ENCODE measurements around the gene OXTR.

DNA sequence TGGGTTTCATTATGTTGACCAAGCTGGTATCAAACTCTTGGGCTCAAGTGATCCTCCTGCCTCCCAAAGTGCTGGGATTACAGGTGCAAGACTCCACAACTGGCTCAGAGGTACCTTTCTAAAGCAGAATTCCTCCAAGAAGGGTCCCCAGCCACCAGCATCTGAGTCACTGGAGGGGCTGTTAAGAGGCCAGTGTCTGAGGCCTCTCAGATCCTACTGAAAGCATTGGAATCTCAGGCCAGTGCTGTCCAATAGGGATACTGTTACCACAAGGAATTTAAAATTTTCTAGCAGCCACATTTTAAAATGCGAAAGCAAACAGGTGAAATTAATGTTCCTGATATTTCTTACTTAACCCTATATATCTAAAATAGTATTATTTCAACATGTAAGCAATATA is 34.5 kb downstream of the OXTR start:
- no peak for TF ChIP-seq POLR2A (IDR thresholded peaks at IDR 0.05; ENCODE audit: low read depth, low read length)
- no peak for TF ChIP-seq TAF1 (IDR thresholded peaks at IDR 0.05; ENCODE audit: borderline replicate concordance, low read depth, low read length)

Measured in GM12892 (cell line).